Coronary artery (tissue), 2 donors: ENCODE measurements around the gene CCDC93.
A peak's percentile ranks its signal among the peaks of the same experiment; 100 is the strongest.

ENCODE experiments used
- DNase-seq: peaks from one replicate; pipeline ENCODE4 v3.0.0-alpha.2; 2017; ENCODE audit warnings: low spot score
- H3K27ac ChIP-seq, 2 donors: fragments of 200-600 bp; sonication (generic); one replicate each; pipeline ENCODE4 v1.5.1; 2016 to 2019
- H3K4me3 ChIP-seq: fragments of 200-600 bp; sonication (generic); 2 replicates; pipeline ENCODE4 v1.5.1; 2016; ENCODE audit warnings: mild to moderate bottlenecking, moderate library complexity
- TF ChIP-seq, protein P1 (sequence below): fragments of 200-600 bp; sonication (generic); IDR thresholded peaks from one replicate; pipeline ENCODE4 v1.5.1; 2019; ENCODE audit warnings: antibody characterized with exemption

Gene CCDC93

DNA sequence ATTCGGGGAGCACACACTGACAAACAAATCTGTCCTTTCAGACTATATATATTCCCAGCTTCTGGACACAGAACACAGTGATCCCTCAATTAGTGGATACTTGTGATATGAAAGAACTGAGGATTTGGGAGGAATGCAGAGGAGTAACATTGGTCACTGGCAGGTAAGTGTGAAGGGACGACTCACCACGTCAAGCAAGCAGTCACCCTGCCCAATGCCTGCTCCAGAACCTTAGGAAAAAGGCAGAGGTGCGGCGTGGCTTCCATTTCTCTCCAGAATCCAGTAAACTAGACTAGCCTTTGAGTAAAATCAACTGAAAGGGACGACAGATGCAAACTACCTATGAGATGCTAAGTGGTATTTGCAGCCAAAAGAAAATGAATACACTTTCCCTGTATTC, 1.1 kb downstream of the CCDC93 start:
- DNase-seq, result no peak
- peak overlapping the region; percentile 93 for H3K4me3 ChIP-seq
- peak overlapping the region in 1 of 2 donors; percentile 88 for H3K27ac ChIP-seq
- TF ChIP-seq, protein P1, sequence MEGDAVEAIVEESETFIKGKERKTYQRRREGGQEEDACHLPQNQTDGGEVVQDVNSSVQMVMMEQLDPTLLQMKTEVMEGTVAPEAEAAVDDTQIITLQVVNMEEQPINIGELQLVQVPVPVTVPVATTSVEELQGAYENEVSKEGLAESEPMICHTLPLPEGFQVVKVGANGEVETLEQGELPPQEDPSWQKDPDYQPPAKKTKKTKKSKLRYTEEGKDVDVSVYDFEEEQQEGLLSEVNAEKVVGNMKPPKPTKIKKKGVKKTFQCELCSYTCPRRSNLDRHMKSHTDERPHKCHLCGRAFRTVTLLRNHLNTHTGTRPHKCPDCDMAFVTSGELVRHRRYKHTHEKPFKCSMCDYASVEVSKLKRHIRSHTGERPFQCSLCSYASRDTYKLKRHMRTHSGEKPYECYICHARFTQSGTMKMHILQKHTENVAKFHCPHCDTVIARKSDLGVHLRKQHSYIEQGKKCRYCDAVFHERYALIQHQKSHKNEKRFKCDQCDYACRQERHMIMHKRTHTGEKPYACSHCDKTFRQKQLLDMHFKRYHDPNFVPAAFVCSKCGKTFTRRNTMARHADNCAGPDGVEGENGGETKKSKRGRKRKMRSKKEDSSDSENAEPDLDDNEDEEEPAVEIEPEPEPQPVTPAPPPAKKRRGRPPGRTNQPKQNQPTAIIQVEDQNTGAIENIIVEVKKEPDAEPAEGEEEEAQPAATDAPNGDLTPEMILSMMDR, result no peak

DNA sequence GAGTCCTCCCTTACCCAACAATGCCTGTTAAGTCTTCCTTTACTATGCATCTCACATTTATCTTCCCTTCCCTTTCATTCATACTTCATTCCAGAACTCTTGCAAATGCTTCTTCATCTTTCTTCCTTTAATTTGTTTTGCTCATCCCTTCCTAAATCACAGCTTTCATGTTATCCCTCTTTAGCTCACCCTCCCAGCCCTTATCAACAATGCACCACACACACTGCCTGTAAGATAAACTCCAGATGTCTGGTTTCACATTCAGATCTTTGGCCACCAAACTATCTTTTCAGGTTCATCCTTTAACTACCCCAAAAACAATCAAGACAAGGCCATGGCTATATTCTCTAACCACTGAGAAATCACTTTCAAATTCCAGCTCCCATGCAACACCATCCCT, 3.4 kb downstream of the CCDC93 start:
- no peak overlapping the region for H3K4me3 ChIP-seq
- DNase-seq, result no peak
- TF ChIP-seq, protein P1, result no peak
- H3K27ac ChIP-seq, result no peak overlapping the region

DNA sequence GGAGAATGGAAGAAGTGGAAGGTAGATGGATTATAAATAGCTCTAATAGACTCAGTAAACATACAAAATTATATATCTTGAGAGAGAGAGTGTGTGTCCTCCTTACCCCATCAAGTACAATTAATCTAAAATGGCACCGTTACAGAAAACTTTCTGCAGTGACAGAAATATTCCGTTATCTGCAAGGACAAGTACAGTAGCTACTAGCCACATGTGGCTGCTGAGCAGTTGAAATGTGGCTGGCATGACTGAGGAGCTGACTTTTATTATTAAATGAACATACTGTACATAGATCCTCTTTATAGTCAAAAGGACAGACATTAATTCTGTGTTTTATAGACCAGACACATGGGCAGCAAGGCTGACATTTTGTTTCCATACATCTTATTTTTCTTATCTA, 7.0 kb downstream of the CCDC93 start:
- H3K27ac ChIP-seq, result no peak overlapping the region
- no peak overlapping the region for H3K4me3 ChIP-seq
- no peak for DNase-seq
- TF ChIP-seq, protein P1, result no peak

DNA sequence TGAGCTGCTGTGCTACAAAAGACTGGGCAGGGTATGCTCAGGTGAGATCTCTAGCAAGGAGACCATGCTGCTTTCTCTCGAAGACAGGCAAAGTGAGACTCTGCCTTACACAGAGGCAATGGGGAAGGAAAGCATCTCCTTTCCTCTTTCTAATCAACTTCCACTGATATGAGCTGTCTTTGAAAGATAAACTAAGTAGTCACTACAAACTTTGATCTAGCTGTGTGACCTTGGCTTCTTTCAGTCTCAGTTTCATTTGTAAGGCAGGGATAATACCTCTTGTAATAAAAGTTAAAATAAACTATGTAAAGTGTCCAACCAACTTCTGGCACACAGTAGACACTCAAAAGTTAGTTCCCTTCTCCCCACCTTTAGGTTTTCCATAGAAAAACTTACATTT, 7.5 kb downstream of the CCDC93 start:
- TF ChIP-seq, protein P1, result no peak
- no peak for DNase-seq
- Histone ChIP-seq H3K4me3 (no peak overlapping the region), H3K27ac (no peak overlapping the region)

DNA sequence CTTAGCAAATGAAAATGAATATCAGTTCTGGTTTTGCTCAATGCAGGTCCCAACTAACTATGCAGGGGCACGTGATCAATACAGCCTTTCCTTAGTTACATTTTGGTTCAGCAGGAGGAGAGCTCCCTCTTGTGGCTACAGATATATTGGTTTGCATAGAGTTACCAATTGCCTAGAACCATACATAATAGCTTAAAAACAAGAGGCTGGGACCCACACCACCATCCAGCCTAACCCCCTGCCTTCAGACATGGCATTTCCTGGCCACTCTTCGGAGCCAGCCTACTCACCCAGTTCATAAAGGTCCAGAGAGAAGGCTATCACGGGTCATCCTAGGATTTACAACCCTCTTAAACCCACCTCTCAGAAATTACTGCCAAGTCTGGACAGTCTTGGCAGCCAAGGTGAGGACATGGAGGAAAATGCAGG, 10.5 kb downstream of the CCDC93 start:
- Histone ChIP-seq H3K27ac (no peak overlapping the region), H3K4me3 (no peak overlapping the region)
- no peak for DNase-seq
- TF ChIP-seq, protein P1, result peak; percentile 64

- TF ChIP-seq, protein P1, result no peak
- Histone ChIP-seq H3K4me3 (no peak overlapping the region), H3K27ac (no peak overlapping the region)
- no peak for DNase-seq
Observed at GRCh38 chr2:118000041-118000440, 13.8 kb downstream of the CCDC93 start.

DNA sequence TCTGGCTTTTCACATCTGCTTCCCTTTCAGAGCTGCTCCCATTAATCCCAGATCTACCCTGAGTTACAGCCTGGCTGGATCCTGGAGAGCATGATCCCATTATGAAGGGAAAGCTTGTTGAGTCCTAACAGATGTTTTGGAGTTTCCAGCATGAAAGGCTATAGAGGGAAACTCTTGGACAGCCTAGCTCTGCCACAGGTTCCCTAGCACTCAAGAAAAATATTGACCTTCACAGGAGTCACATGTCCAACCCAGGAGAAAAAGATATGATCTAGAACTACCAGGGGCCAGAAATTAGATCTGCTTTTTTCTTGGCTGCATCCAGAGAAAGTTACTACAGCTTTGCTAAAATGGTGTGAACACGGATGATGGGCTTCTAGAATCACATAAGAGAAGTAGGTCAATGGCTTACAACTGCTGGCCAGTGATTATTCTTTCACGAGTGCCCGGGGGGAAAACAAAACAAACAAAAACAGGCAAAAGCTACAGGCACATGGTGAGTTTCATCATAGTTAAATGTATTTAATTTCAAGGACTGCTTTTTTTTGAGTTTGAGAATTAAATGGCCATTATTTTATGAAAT, 15.9 kb downstream of the CCDC93 start:
- DNase-seq, result no peak
- H3K4me3 ChIP-seq, result no peak overlapping the region
- TF ChIP-seq, protein P1, result no peak
- H3K27ac ChIP-seq, result no peak overlapping the region
